GM12878 (cell line): ENCODE results near the gene IFNA2. TPM values are rescaled to one million over a fixed set of nuclear protein-coding genes. Genes with fewer than 3 reads are reported as not detected.
A peak's percentile ranks its signal among the peaks of the same experiment; 100 is the strongest.

Experiments
- EGR1 ChIP-seq, 2 experiments: IDR thresholded peaks; 1 replicate in 1 of 2; 2 replicates in 1 of 2; pipeline ENCODE4 v1.6.1; 2011 to 2012; ENCODE audit warnings: low read depth in 2 of 2, low read length in 2 of 2, borderline replicate concordance in 1 of 2, mild to moderate bottlenecking in 1 of 2, moderate library complexity in 1 of 2
- RAD21 ChIP-seq: IDR thresholded peaks from 2 replicates; pipeline ENCODE4 v1.6.1; 2011; ENCODE audit warnings: mild to moderate bottlenecking, low read depth, low read length, moderate library complexity; ENCODE audit not compliant: insufficient read depth
- RBBP5 ChIP-seq: fragments of 200-600 bp; sonication (generic); conservative IDR thresholded peaks from 2 replicates; pipeline ENCODE4 v1.6.1; 2016
- RUNX3 ChIP-seq: IDR thresholded peaks from 2 replicates; pipeline ENCODE4 v1.6.1; 2012; ENCODE audit warnings: low read length, inconsistent platforms
- ZNF24 ChIP-seq: fragments of 450-650 bp; IDR thresholded peaks from 2 replicates; pipeline ENCODE4 v1.6.1; 2017; ENCODE audit warnings: antibody characterized with exemption, mild to moderate bottlenecking
- ZNF622 ChIP-seq: fragments of 450-650 bp; IDR thresholded peaks from 2 replicates; pipeline ENCODE4 v1.6.1; 2017; ENCODE audit warnings: mild to moderate bottlenecking, inconsistent platforms
- polyA plus RNA-seq, 11 experiments: library from polyadenylated mRNA; depleted of rRNA in 4 of 11; unstranded in 6 of 11; stranded (reverse) in 5 of 11; fragments of >200 nt; fragmentation: Nextera tagmentation in 4 of 11; fragmentation: Illumina TruSeq in 1 of 11; extraction: Ambion mirVana in 4 of 11; extraction: Trizol in 1 of 11; gene quantifications; 1 replicate in 1 of 11; 2 replicates in 10 of 11; pipeline versions ENCODE4 v1.2.1 to v1.2.3, GENCODE V29; 2011 to 2016; ENCODE audit warnings: inconsistent platforms in 2 of 11, missing spikeins in 2 of 11, low read depth in 1 of 11
- total RNA-seq, 4 experiments: library from RNA; depleted of rRNA in 3 of 4; stranded (reverse); fragments of >200 nt in 3 of 4; fragmentation: Illumina TruSeq in 1 of 4; extraction: Trizol in 1 of 4; gene quantifications; 2 replicates each; pipeline versions ENCODE4 v1.2.1 to v1.2.3, GENCODE V29; 2013 to 2021
- TF ChIP-seq, protein P1 (sequence below): fragments of 450-650 bp; IDR thresholded peaks from 2 replicates; pipeline ENCODE4 v1.6.1; 2017; ENCODE audit warnings: mild to moderate bottlenecking, moderate library complexity
- TF ChIP-seq, protein P2 (sequence below): fragments of 450-650 bp; IDR thresholded peaks from 2 replicates; pipeline ENCODE4 v1.6.1; 2016; ENCODE audit warnings: mild to moderate bottlenecking, moderate library complexity, borderline replicate concordance
- TF ChIP-seq, protein P3 (sequence below): fragments of 450-650 bp; IDR thresholded peaks from 2 replicates; pipeline ENCODE4 v1.6.1; 2016; ENCODE audit warnings: mild to moderate bottlenecking
- TF ChIP-seq, protein P4 (sequence below): fragments of 450-650 bp; IDR thresholded peaks from 2 replicates; pipeline ENCODE4 v1.6.1; 2018; ENCODE audit warnings: borderline replicate concordance, mild to moderate bottlenecking; ENCODE audit not compliant: partially characterized antibody
- TF ChIP-seq, protein P5 (sequence below): fragments of 450-650 bp; IDR thresholded peaks from 2 replicates; pipeline ENCODE4 v1.6.1; 2017; ENCODE audit warnings: low read depth, mild to moderate bottlenecking, moderate library complexity
- TF ChIP-seq, protein P6 (sequence below): fragments of 450-650 bp; IDR thresholded peaks from 2 replicates; pipeline ENCODE4 v1.6.1; 2017; ENCODE audit warnings: mild to moderate bottlenecking

IFNA2 gene
- total and polyA plus RNA-seq, 10 of the 15 experiments (the other 5 are each of a cell fraction or from before 2014, with no cell fraction given): 0.26 to 2.8 (median 0.66) TPM; not detected in 2

DNA sequence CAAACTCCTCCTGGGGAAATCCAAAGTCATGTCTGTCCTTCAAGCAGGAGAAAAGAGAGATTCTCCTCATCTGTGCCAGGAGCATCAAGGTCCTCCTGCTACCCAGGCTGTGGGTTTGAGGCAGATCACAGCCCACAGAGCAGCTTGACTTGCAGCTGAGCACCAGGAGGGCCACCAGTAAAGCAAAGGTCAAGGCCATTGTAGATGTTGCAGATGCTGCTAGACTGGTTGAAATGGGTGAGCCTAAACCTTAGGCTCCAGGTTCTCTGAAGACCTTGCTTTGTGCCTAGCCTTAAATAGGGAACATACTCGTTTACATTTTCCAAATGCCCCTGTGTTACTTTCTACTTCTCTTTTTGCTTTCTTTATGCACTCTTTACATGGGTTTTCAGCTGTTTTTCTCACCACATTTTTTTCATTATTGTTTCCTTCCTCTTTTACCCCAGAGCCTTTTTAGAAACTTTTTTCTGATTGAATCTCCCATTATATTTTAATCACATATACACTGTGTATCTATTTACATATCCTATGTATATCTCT, at the start of gene IFNA2 (continued):
- TF ChIP-seq, protein P1, sequence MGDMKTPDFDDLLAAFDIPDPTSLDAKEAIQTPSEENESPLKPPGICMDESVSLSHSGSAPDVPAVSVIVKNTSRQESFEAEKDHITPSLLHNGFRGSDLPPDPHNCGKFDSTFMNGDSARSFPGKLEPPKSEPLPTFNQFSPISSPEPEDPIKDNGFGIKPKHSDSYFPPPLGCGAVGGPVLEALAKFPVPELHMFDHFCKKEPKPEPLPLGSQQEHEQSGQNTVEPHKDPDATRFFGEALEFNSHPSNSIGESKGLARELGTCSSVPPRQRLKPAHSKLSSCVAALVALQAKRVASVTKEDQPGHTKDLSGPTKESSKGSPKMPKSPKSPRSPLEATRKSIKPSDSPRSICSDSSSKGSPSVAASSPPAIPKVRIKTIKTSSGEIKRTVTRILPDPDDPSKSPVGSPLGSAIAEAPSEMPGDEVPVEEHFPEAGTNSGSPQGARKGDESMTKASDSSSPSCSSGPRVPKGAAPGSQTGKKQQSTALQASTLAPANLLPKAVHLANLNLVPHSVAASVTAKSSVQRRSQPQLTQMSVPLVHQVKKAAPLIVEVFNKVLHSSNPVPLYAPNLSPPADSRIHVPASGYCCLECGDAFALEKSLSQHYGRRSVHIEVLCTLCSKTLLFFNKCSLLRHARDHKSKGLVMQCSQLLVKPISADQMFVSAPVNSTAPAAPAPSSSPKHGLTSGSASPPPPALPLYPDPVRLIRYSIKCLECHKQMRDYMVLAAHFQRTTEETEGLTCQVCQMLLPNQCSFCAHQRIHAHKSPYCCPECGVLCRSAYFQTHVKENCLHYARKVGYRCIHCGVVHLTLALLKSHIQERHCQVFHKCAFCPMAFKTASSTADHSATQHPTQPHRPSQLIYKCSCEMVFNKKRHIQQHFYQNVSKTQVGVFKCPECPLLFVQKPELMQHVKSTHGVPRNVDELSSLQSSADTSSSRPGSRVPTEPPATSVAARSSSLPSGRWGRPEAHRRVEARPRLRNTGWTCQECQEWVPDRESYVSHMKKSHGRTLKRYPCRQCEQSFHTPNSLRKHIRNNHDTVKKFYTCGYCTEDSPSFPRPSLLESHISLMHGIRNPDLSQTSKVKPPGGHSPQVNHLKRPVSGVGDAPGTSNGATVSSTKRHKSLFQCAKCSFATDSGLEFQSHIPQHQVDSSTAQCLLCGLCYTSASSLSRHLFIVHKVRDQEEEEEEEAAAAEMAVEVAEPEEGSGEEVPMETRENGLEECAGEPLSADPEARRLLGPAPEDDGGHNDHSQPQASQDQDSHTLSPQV: no peak
- no peak for TF ChIP-seq ZNF622
- TF ChIP-seq RUNX3: peak; percentile 40
- TF ChIP-seq, protein P2, sequence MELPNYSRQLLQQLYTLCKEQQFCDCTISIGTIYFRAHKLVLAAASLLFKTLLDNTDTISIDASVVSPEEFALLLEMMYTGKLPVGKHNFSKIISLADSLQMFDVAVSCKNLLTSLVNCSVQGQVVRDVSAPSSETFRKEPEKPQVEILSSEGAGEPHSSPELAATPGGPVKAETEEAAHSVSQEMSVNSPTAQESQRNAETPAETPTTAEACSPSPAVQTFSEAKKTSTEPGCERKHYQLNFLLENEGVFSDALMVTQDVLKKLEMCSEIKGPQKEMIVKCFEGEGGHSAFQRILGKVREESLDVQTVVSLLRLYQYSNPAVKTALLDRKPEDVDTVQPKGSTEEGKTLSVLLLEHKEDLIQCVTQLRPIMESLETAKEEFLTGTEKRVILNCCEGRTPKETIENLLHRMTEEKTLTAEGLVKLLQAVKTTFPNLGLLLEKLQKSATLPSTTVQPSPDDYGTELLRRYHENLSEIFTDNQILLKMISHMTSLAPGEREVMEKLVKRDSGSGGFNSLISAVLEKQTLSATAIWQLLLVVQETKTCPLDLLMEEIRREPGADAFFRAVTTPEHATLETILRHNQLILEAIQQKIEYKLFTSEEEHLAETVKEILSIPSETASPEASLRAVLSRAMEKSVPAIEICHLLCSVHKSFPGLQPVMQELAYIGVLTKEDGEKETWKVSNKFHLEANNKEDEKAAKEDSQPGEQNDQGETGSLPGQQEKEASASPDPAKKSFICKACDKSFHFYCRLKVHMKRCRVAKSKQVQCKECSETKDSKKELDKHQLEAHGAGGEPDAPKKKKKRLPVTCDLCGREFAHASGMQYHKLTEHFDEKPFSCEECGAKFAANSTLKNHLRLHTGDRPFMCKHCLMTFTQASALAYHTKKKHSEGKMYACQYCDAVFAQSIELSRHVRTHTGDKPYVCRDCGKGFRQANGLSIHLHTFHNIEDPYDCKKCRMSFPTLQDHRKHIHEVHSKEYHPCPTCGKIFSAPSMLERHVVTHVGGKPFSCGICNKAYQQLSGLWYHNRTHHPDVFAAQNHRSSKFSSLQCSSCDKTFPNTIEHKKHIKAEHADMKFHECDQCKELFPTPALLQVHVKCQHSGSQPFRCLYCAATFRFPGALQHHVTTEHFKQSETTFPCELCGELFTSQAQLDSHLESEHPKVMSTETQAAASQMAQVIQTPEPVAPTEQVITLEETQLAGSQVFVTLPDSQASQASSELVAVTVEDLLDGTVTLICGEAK: no peak
- no peak for TF ChIP-seq RBBP5
- TF ChIP-seq RAD21: no peak
- TF ChIP-seq, protein P3, sequence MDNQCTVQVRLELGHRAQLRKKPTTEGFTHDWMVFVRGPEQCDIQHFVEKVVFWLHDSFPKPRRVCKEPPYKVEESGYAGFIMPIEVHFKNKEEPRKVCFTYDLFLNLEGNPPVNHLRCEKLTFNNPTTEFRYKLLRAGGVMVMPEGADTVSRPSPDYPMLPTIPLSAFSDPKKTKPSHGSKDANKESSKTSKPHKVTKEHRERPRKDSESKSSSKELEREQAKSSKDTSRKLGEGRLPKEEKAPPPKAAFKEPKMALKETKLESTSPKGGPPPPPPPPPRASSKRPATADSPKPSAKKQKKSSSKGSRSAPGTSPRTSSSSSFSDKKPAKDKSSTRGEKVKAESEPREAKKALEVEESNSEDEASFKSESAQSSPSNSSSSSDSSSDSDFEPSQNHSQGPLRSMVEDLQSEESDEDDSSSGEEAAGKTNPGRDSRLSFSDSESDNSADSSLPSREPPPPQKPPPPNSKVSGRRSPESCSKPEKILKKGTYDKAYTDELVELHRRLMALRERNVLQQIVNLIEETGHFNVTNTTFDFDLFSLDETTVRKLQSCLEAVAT: peak; percentile 29; the same call in 1 of the 2 replicates
- TF ChIP-seq, protein P4, sequence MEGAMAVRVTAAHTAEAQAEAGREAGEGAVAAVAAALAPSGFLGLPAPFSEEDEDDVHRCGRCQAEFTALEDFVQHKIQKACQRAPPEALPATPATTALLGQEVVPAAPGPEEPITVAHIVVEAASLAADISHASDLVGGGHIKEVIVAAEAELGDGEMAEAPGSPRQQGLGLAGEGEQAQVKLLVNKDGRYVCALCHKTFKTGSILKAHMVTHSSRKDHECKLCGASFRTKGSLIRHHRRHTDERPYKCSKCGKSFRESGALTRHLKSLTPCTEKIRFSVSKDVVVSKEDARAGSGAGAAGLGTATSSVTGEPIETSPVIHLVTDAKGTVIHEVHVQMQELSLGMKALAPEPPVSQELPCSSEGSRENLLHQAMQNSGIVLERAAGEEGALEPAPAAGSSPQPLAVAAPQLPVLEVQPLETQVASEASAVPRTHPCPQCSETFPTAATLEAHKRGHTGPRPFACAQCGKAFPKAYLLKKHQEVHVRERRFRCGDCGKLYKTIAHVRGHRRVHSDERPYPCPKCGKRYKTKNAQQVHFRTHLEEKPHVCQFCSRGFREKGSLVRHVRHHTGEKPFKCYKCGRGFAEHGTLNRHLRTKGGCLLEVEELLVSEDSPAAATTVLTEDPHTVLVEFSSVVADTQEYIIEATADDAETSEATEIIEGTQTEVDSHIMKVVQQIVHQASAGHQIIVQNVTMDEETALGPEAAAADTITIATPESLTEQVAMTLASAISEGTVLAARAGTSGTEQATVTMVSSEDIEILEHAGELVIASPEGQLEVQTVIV: no peak
- TF ChIP-seq, protein P5, sequence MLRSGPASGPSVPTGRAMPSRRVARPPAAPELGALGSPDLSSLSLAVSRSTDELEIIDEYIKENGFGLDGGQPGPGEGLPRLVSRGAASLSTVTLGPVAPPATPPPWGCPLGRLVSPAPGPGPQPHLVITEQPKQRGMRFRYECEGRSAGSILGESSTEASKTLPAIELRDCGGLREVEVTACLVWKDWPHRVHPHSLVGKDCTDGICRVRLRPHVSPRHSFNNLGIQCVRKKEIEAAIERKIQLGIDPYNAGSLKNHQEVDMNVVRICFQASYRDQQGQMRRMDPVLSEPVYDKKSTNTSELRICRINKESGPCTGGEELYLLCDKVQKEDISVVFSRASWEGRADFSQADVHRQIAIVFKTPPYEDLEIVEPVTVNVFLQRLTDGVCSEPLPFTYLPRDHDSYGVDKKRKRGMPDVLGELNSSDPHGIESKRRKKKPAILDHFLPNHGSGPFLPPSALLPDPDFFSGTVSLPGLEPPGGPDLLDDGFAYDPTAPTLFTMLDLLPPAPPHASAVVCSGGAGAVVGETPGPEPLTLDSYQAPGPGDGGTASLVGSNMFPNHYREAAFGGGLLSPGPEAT: peak; percentile 36; the same call in 1 of the 2 replicates
- TF ChIP-seq, protein P6, sequence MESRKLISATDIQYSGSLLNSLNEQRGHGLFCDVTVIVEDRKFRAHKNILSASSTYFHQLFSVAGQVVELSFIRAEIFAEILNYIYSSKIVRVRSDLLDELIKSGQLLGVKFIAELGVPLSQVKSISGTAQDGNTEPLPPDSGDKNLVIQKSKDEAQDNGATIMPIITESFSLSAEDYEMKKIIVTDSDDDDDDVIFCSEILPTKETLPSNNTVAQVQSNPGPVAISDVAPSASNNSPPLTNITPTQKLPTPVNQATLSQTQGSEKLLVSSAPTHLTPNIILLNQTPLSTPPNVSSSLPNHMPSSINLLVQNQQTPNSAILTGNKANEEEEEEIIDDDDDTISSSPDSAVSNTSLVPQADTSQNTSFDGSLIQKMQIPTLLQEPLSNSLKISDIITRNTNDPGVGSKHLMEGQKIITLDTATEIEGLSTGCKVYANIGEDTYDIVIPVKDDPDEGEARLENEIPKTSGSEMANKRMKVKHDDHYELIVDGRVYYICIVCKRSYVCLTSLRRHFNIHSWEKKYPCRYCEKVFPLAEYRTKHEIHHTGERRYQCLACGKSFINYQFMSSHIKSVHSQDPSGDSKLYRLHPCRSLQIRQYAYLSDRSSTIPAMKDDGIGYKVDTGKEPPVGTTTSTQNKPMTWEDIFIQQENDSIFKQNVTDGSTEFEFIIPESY: no peak
- TF ChIP-seq EGR1 (IDR thresholded peaks at IDR 0.05; ENCODE audit: borderline replicate concordance in 1 of 2, low read depth in 2 of 2, low read length in 2 of 2): no peak
- TF ChIP-seq ZNF24: no peak
